Psoas muscle (tissue), 8 donors: ENCODE measurements around the gene ATP8B4. TPM values are rescaled to one million over a fixed set of nuclear protein-coding genes. Genes with fewer than 3 reads are reported as not detected.

Source experiments
- ATAC-seq, 4 donors: fragments of 200-7000 bp; cut with Tn5 transposase; one replicate each; pipeline ENCODE4 v1.9.1; 2020; ENCODE audit warnings: moderate library complexity in 3 of 4, mild to moderate bottlenecking in 2 of 4
- DNase-seq, 2 donors: peaks; one replicate each; pipeline ENCODE4 v3.0.0-alpha.2; 2020
- H3K27ac ChIP-seq: fragments of 200-600 bp; one replicate; pipeline ENCODE4 v1.8.0; 2022
- H3K27me3 ChIP-seq, 3 donors: fragments of 200-600 bp in 1 of 3; one replicate each; pipeline versions ENCODE4 v1.6.1 to v1.8.0; 2013 to 2022; ENCODE audit warnings: low read length in 2 of 3, mild to moderate bottlenecking in 2 of 3, moderate library complexity in 1 of 3; ENCODE audit not compliant: insufficient read depth in 3 of 3
- H3K36me3 ChIP-seq, 2 donors: fragments of 200-600 bp in 1 of 2; one replicate each; pipeline versions ENCODE4 v1.6.1 to v1.8.0; 2013 to 2022; ENCODE audit warnings: low read depth in 1 of 2, mild to moderate bottlenecking in 1 of 2, moderate library complexity in 1 of 2; ENCODE audit not compliant: insufficient read depth in 1 of 2
- H3K4me1 ChIP-seq: fragments of 200-600 bp; one replicate; pipeline ENCODE4 v1.8.0; 2022
- H3K4me3 ChIP-seq: fragments of 200-600 bp; one replicate; pipeline ENCODE4 v1.8.0; 2022; ENCODE audit warnings: mild to moderate bottlenecking
- H3K9me3 ChIP-seq: fragments of 200-600 bp; one replicate; pipeline ENCODE4 v1.8.0; 2022
- CTCF ChIP-seq: fragments of 200-600 bp; IDR thresholded peaks from one replicate; pipeline ENCODE4 v1.8.0; 2022; ENCODE audit warnings: antibody characterized with exemption
- WGBS, 3 donors: extraction: QIAGEN DNeasy Blood & Tissue Kit; methylation state at CpG; one replicate each; pipeline versions ENCODE4 v1.1.6 to v1.1.7; 2013; 5-methylcytosine and 5-hydroxymethylcytosine counted together
- intact Hi-C, 2 donors: fragments of 100-400 bp; cut with DNase I; formaldehyde crosslinking; loops; one replicate each; pipeline versions ENCODE4 v1.11.0 to v1.14.2; 2022
- polyA plus RNA-seq, 3 donors: library from polyadenylated mRNA; stranded (reverse); fragments of 200-250 nt; gene quantifications; one replicate each; pipeline ENCODE4 v1.2.3, GENCODE V29; 2013
- total RNA-seq, 4 donors: library from RNA; stranded (reverse); fragmentation: NEBNext Ultra II Directional in 2 of 4; extraction: Animal tissue kit (Norgen Biotek cat#: 25700) in 2 of 4; gene quantifications; one replicate each; pipeline versions ENCODE4 v1.2.1 to v1.2.4, GENCODE V29; 2021 to 2023
- donor health status: healthy with polysubstance abuse.
- donor health status: DM: no; HTN: no; CAD: no; lungs with moderate emphysema.
- donor health status: Bipolar disorder and iron deficiency.
- donor health status: healthy.
- donor health status: DM: yes; HTN: yes; CAD: no.
- donor health status: DM: no; HTN: no; CAD: no.
- donor health status: DM: no; HTN: no; CAD: no.
- donor health status: DM: yes; HTN: yes; CAD: no.

Gene ATP8B4
- total and polyA plus RNA-seq, 7 donors = 0.25 to 2.2 (median 1.0) TPM

- no peak for TF ChIP-seq CTCF
- 91 to 95% (median 92%) methylated on average over 7 of the region's 7 CpGs for WGBS, 3 donors
- H3K27ac ChIP-seq = no peak overlapping the region
- no peaks in the 10 kb centered on the region for H3K4me1 ChIP-seq
- ATAC-seq (no peak), DNase-seq (no peak)
- intact Hi-C loops = no loop called here
- H3K9me3 ChIP-seq = no peaks in the 10 kb centered on the region
- H3K27me3 ChIP-seq = no peaks in the 10 kb centered on the region
- no peaks in the 10 kb centered on the region for H3K36me3 ChIP-seq
- H3K4me3 ChIP-seq = no peak overlapping the region
Measured at GRCh38 chr15:49844390-49844789, 274.6 kb downstream of the ATP8B4 start.

- no peak for ATAC-seq
- no peak for TF ChIP-seq CTCF
- Histone ChIP-seq H3K4me1 (no peaks in the 10 kb centered on the region), H3K9me3 (no peaks in the 10 kb centered on the region), H3K4me3 (no peak overlapping the region), H3K27me3 (no peaks in the 10 kb centered on the region), H3K36me3 (no peaks in the 10 kb centered on the region), H3K27ac (no peak overlapping the region)
- WGBS, 3 donors = 83 to 90% (median 89%) methylated on average over 5 of the region's 5 CpGs
- no peak for DNase-seq
- intact Hi-C loops = no loop called here
Measured at GRCh38 chr15:49843725-49844124, 275.3 kb downstream of the ATP8B4 start.

GRCh38 chr15:49842031-49842730 lies 276.9 kb downstream of the ATP8B4 start:
- Histone ChIP-seq H3K36me3 (no peaks in the 10 kb centered on the region), H3K4me3 (no peak overlapping the region), H3K4me1 (no peaks in the 10 kb centered on the region), H3K9me3 (no peaks in the 10 kb centered on the region), H3K27ac (no peak overlapping the region), H3K27me3 (no peaks in the 10 kb centered on the region)
- WGBS, 3 donors = 82 to 96% (median 94%) methylated on average over 4 of the region's 4 CpGs
- intact Hi-C loops = no loop called here
- no peak for TF ChIP-seq CTCF
- DNase-seq (no peak), ATAC-seq (no peak)

- H3K27me3 ChIP-seq = no peaks in the 10 kb centered on the region
- intact Hi-C loops = no loop called here
- no peak for ATAC-seq
- TF ChIP-seq CTCF = no peak
- H3K4me1 ChIP-seq = no peaks in the 10 kb centered on the region
- no peak overlapping the region for H3K27ac ChIP-seq
- 74 to 86% (median 80%) methylated on average over 8 of the region's 8 CpGs for WGBS, 3 donors
- no peaks in the 10 kb centered on the region for H3K36me3 ChIP-seq
- DNase-seq = no peak
- no peaks in the 10 kb centered on the region for H3K9me3 ChIP-seq
- H3K4me3 ChIP-seq = no peak overlapping the region
Measured at GRCh38 chr15:49832511-49832910, 286.5 kb downstream of the ATP8B4 start.
